ENCODE measurements around the gene SRSF10. TPM values are rescaled to one million over a fixed set of nuclear protein-coding genes. Genes with fewer than 3 reads are reported as not detected.

Gene SRSF10
- 59.6 and 62.2 TPM in 2 replicates for total RNA-seq

DNA sequence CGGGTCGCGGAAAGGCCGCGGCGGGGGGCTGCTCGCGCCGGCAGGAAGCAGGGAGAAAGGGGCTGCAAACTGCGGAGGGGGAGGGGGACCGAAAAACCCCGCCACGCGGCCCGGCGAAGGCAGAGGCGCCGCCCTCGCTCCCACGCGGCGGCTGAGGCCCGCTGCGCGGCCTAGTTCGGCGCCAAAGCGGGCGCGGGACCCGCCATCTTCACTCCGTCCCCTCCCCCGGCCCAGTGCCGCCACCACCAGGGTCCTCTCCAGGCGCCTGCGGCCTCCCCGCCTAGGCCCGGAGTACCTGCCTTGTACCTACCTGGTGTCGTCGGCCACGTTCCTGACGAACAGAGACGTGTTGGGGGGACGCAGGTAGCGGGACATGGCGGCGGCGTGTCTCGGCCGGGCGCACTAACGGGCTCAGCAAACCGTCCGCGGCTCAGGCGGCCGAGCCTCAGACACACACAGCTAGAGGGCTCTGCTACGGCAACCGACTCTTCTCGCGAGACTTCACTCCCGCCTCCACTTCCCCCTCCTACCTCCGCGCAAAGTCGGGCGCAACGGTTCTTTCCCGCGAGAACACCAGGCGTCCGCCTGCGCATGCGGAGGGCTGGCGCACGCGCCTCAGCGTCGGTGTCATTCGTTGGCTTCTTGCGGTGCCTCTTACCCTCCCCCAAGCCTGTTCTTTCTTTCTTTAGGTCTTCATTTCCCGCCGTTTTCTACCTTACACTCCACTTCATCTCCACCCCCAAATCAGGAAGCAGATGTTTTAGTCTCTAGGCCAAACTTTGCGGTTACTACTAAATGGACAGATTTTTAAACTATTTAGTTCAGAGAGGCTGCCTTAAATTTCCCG is at the start of gene SRSF10:
TSS of gene SRSF10 (minus strand) at position 447 of the 847 bp plus-strand sequence. CDS start at position 375, 72 bp downstream.

DNA sequence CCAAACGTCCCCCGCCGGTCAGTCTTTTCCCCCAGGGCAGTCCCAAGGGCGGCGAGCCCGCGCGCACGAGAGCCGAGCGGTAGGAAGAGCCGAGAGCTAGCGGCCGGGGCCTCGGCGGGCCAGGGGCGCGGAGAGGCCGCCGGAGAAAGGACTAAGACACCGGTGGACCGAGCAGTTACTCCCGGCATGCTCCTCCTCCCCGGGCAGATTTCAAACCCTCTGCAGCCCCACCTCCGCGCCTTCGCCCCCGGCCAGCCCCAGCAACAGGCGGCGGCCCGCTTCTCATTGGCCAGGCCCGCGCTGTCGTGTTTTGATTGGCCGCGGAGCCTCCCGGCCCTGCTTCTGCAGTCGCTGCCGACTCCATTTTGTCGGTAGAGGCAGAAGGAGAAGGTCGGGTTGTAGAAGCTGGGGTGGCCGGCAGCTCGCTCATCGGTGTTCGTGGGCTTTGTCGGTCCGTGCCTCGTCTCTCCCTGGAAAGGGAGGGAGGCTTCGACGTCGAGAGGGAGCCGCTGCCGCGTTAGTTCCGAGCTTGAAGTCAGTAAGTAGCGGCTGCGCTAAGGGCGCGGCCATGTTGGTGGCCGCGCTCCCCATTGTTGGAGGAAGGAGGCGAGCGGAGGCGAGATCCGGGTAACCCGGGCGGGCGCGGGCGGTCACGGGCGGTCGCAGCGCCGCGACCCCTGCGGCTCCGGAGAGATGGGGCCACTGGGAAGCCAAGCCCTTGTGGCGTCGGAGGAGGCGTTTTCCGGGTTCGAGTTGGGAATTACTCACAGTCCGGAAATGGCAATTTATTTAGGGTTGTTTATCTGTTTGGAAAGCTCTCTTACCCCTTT is 20.5 kb downstream of the SRSF10 start, which contains the start of gene PNRC2:
TSS of gene PNRC2 (plus strand) at position 368 of the 830 bp plus-strand sequence. CDS start 1,630 bp downstream, outside the sequence.

Other genes starting within 250 kb of the SRSF10 start
- 25.1 and 31.4 TPM in 2 replicates for gene ELOA, start 236.9 kb downstream of the SRSF10 start, total RNA-seq
- 39.4 and 40.2 TPM in 2 replicates for gene PITHD1, start 201.9 kb downstream of the SRSF10 start, total RNA-seq
- gene LYPLA2, start 189.2 kb downstream of the SRSF10 start, total RNA-seq = 37.8 and 86.4 TPM in 2 replicates
- 10.7 and 71.2 TPM in 2 replicates for gene GALE, start 179.6 kb downstream of the SRSF10 start, total RNA-seq
- 35.3 and 54.8 TPM in 2 replicates for gene HMGCL, start 154.9 kb downstream of the SRSF10 start, total RNA-seq
- 6.2 and 10.7 TPM in 2 replicates for gene FUCA1, start 112.0 kb downstream of the SRSF10 start, total RNA-seq
- gene CNR2, start 67.0 kb downstream of the SRSF10 start, total RNA-seq = not detected in 2 replicates
- 64.8 and 73.3 TPM in 2 replicates for gene PNRC2, start 20.5 kb downstream of the SRSF10 start, total RNA-seq
- gene MYOM3, start 131.8 kb upstream of the SRSF10 start, total RNA-seq = 0.08 and 0.13 TPM in 2 replicates
- gene IL22RA1, start 162.8 kb upstream of the SRSF10 start, total RNA-seq = not detected in 2 replicates
- 0.78 TPM in 1 of 2 replicates, not detected in the other for gene IFNLR1, start 207.0 kb upstream of the SRSF10 start, total RNA-seq